GM19351 (cell line): ENCODE results near the gene CRYBG1.

Experiments used
- ATAC-seq: cut with Tn5 transposase; IDR thresholded peaks from one replicate; pipeline ENCODE4 v1.9.1; 2021; ENCODE audit warnings: mild to moderate bottlenecking, moderate library complexity; ENCODE audit not compliant: unreplicated experiment

The CRYBG1 gene

GRCh38 chr6:106519460-106520394 lies 159.2 kb downstream of the CRYBG1 start:
- ATAC-seq, result peak; percentile 47

GRCh38 chr6:106520711-106521401 lies 160.3 kb downstream of the CRYBG1 start:
- ATAC-seq, result peak; percentile 64

- ATAC-seq, result no peak
These were observed 162.2 kb downstream of the CRYBG1 start for GRCh38 chr6:106522562-106523250.

GRCh38 chr6:106525107-106525881 lies 164.8 kb downstream of the CRYBG1 start:
- ATAC-seq, result peak; percentile 46

- ATAC-seq, result no peak
These were observed 165.4 kb downstream of the CRYBG1 start for GRCh38 chr6:106525882-106526275.

- ATAC-seq, result no peak
These were observed 166.6 kb downstream of the CRYBG1 start for GRCh38 chr6:106527117-106527516.

- ATAC-seq, result no peak
These were observed 167.5 kb downstream of the CRYBG1 start for GRCh38 chr6:106527979-106528378.

GRCh38 chr6:106528521-106528920 lies 168.0 kb downstream of the CRYBG1 start:
- ATAC-seq, result no peak

- no peak for ATAC-seq
These were observed 168.9 kb downstream of the CRYBG1 start for GRCh38 chr6:106529438-106529837.

- no peak for ATAC-seq
These were observed 169.5 kb downstream of the CRYBG1 start for GRCh38 chr6:106530026-106530425.

GRCh38 chr6:106530502-106530901 lies 170.0 kb downstream of the CRYBG1 start:
- ATAC-seq, result no peak

GRCh38 chr6:106533054-106533453 lies 172.5 kb downstream of the CRYBG1 start:
- ATAC-seq, result no peak

GRCh38 chr6:106534004-106534403 lies 173.5 kb downstream of the CRYBG1 start:
- no peak for ATAC-seq

GRCh38 chr6:106534564-106534982 lies 174.1 kb downstream of the CRYBG1 start:
- ATAC-seq, result no peak

GRCh38 chr6:106535012-106535411 lies 174.5 kb downstream of the CRYBG1 start:
- ATAC-seq, result no peak

GRCh38 chr6:106536357-106536756 lies 175.8 kb downstream of the CRYBG1 start:
- ATAC-seq, result no peak

GRCh38 chr6:106536851-106537250 lies 176.3 kb downstream of the CRYBG1 start:
- ATAC-seq, result no peak

- no peak for ATAC-seq
These were observed 177.1 kb downstream of the CRYBG1 start for GRCh38 chr6:106537662-106538061.

GRCh38 chr6:106538145-106538544 lies 177.6 kb downstream of the CRYBG1 start:
- no peak for ATAC-seq

- ATAC-seq, result no peak
These were observed 179.4 kb downstream of the CRYBG1 start for GRCh38 chr6:106539936-106540335.

- ATAC-seq, result no peak
These were observed 179.9 kb downstream of the CRYBG1 start for GRCh38 chr6:106540432-106540831.
